Body of pancreas (tissue), 4 donors: ENCODE data around the gene OR2A2. TPM values are rescaled to one million over a fixed set of nuclear protein-coding genes. Genes with fewer than 3 reads are reported as not detected.

ENCODE experiments used
- ATAC-seq: fragments of 150-250 bp; one replicate; pipeline ENCODE4 v1.9.1; 2016
- DNase-seq, 4 donors: peaks; one replicate each; pipeline ENCODE4 v3.0.0-alpha.2; 2019
- H3K27ac ChIP-seq, 4 donors: fragments of 200-600 bp; sonication (generic); 1 replicate in 3 of 4; 2 replicates in 1 of 4; pipeline versions ENCODE4 v1.5.1 to v1.6.1; 2016 to 2019; ENCODE audit warnings: mild to moderate bottlenecking in 1 of 4, mixed read lengths in 1 of 4, moderate library complexity in 1 of 4
- H3K27me3 ChIP-seq, 2 donors: fragments of 200-600 bp; sonication (generic); one replicate each; pipeline ENCODE4 v1.6.0; 2016; ENCODE audit warnings: mild to moderate bottlenecking in 1 of 2
- H3K36me3 ChIP-seq, 2 donors: fragments of 200-600 bp; sonication (generic); replicated peaks in 1 of 2; 2 replicates each; pipeline ENCODE4 v1.5.1; 2016; ENCODE audit warnings: low read depth in 2 of 2; ENCODE audit not compliant: insufficient read depth in 1 of 2
- H3K4me1 ChIP-seq: fragments of 200-600 bp; sonication (generic); one replicate; pipeline ENCODE4 v1.6.0; 2016
- H3K4me3 ChIP-seq, 2 donors: fragments of 200-600 bp; sonication (generic); 1 replicate in 1 of 2; 2 replicates in 1 of 2; pipeline ENCODE4 v1.5.1; 2016 to 2019
- H3K9me3 ChIP-seq, 3 donors: fragments of 200-600 bp; sonication (generic); 1 replicate in 2 of 3; 2 replicates in 1 of 3; pipeline ENCODE4 v1.5.1; 2016
- POLR2A ChIP-seq, 3 donors: fragments of 450-650 bp; IDR thresholded peaks; one replicate each; pipeline ENCODE4 v1.6.1; 2016; ENCODE audit warnings: antibody characterized with exemption in 3 of 3, mild to moderate bottlenecking in 2 of 3
- WGBS, 2 donors: methylation state at CpG; one replicate each; pipeline ENCODE4 v1.1.5; 2017; 5-methylcytosine and 5-hydroxymethylcytosine counted together
- intact Hi-C: fragments of 100-400 bp; cut with DNase I; formaldehyde crosslinking; loops from one replicate; pipeline ENCODE4 v1.15.1; 2023
- total RNA-seq, 2 donors: library from RNA; depleted of rRNA; stranded (reverse); fragments of >200 nt; gene quantifications; one replicate each; pipeline ENCODE4 v1.1.0, GENCODE V29; 2016
- TF ChIP-seq, protein P1 (sequence below), 7 experiments: fragments of 450-650 bp in 4 of 7; fragments of 200-600 bp in 3 of 7; sonication (generic) in 3 of 7; IDR thresholded peaks; one replicate each; pipeline ENCODE4 v1.5.1; 2016 to 2019; ENCODE audit warnings: antibody characterized with exemption in 7 of 7

The OR2A2 gene
- total RNA-seq, 2 donors from 2014 or later = not detected

DNA sequence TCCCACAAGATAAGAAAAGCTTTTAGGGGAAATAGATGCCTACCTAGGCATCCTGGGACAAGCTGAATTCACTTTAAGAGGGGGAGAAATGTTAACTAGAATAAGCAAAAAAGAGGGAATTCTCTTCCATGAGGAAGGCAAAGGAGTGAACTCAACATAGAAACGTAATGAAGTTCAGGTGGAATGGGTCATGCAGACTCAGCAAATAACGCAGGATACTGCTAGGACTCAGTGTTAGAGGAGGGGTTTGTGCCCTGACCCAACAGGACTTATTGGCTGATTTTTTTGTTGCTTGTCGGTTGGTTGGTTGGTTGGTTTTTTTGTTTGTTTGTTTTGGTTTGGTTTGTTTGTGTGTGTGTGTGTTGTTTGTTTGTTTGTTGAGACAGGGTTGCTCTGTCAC, 22.9 kb downstream of the OR2A2 start:
- ATAC-seq (no peak), DNase-seq (no peak)
- H3K4me3 ChIP-seq = no peak overlapping the region
- 60 to 71% methylated on average over 3 of the region's 3 CpGs for WGBS, 2 donors
- intact Hi-C loops = no loop called here
- H3K9me3 ChIP-seq = no peaks in the 10 kb centered on the region
- H3K27me3 ChIP-seq = no peaks in the 10 kb centered on the region
- no peaks in the 10 kb centered on the region for H3K4me1 ChIP-seq
- no peak overlapping the region for H3K27ac ChIP-seq
- TF ChIP-seq, protein P1, sequence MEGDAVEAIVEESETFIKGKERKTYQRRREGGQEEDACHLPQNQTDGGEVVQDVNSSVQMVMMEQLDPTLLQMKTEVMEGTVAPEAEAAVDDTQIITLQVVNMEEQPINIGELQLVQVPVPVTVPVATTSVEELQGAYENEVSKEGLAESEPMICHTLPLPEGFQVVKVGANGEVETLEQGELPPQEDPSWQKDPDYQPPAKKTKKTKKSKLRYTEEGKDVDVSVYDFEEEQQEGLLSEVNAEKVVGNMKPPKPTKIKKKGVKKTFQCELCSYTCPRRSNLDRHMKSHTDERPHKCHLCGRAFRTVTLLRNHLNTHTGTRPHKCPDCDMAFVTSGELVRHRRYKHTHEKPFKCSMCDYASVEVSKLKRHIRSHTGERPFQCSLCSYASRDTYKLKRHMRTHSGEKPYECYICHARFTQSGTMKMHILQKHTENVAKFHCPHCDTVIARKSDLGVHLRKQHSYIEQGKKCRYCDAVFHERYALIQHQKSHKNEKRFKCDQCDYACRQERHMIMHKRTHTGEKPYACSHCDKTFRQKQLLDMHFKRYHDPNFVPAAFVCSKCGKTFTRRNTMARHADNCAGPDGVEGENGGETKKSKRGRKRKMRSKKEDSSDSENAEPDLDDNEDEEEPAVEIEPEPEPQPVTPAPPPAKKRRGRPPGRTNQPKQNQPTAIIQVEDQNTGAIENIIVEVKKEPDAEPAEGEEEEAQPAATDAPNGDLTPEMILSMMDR (IDR thresholded peaks at IDR 0.05) = no peak
- no peak for TF ChIP-seq POLR2A (IDR thresholded peaks at IDR 0.05)
- no peaks in the 10 kb centered on the region for H3K36me3 ChIP-seq

DNA sequence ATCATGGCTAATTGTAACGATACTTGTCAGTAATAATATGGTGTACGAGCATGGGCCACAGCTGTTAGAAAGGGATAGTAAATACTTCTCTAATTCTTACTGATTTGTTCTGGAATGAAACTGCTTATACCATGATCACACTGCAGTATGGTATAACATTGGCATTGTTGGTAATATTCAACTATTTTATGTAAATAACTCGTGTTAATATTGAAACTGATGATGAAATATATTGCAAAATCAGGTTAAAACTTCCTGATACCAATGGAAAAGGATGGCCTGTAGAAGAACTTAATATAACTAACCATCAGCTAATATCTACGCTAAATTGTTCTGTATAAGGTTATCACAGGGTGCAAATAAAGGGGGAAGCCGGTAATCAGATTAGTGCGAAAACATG, 23.9 kb downstream of the OR2A2 start:
- H3K27ac ChIP-seq = no peak overlapping the region
- no peaks in the 10 kb centered on the region for H3K4me1 ChIP-seq
- H3K4me3 ChIP-seq = no peak overlapping the region
- intact Hi-C loops = no loop called here
- WGBS, 2 donors = 78 to 91% methylated on average over 6 of the region's 6 CpGs
- no peaks in the 10 kb centered on the region for H3K36me3 ChIP-seq
- no peaks in the 10 kb centered on the region for H3K9me3 ChIP-seq
- DNase-seq (no peak), ATAC-seq (no peak)
- H3K27me3 ChIP-seq = no peaks in the 10 kb centered on the region
- TF ChIP-seq POLR2A (IDR thresholded peaks at IDR 0.05) = no peak
- TF ChIP-seq, protein P1 (IDR thresholded peaks at IDR 0.05) = no peak

DNA sequence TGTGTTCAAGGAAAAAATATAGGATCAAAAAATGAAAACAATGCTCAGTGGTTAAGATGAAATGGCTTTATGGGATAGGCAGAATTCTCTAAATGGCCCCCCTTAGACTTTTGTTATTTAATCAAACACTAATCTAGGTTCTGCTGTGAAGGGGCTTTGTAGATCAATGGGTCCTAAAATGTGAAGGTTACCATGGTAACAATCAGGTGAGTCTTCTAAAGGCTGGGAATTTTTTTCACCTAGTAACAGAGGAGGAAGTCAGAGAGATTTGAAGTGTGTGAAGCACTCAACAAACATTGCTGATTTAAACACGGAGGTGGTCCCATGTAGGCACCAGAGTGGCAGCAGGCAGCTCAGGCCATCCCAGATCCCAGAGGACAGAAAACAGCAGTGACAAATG, 24.7 kb downstream of the OR2A2 start:
- DNase-seq (no peak), ATAC-seq (no peak)
- 55 to 56% methylated on average over 1 of the region's 1 CpG for WGBS, 2 donors
- intact Hi-C loops = no loop called here
- no peak overlapping the region for H3K4me3 ChIP-seq
- H3K9me3 ChIP-seq = no peaks in the 10 kb centered on the region
- H3K27ac ChIP-seq = no peak overlapping the region
- H3K36me3 ChIP-seq = no peaks in the 10 kb centered on the region
- TF ChIP-seq POLR2A (IDR thresholded peaks at IDR 0.05) = no peak
- TF ChIP-seq, protein P1 (IDR thresholded peaks at IDR 0.05) = no peak
- H3K27me3 ChIP-seq = no peaks in the 10 kb centered on the region
- H3K4me1 ChIP-seq = no peaks in the 10 kb centered on the region

DNA sequence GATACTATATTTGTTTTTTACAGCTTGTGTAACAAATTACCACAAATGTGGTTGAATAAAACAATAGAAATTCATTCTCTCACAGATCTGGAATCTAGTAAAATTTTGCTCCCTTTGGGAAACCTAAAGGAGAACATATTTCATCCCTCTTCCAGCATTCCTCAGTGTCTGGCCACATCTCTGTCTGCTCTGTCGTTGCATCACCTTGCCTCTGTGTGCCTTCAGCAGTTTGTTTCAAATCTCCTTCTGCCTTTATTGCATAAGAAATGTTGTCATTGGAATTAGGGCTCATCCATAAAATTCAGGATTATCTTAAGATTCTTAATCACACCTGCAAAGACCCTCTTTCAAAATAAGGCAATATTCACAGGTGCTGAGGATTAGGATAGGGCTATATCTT, 28.1 kb downstream of the OR2A2 start:
- intact Hi-C loops = no loop called here
- 68 to 70% methylated on average over 1 of the region's 1 CpG for WGBS, 2 donors
- Histone ChIP-seq H3K36me3 (no peaks in the 10 kb centered on the region), H3K4me3 (no peak overlapping the region), H3K27ac (no peak overlapping the region), H3K4me1 (no peaks in the 10 kb centered on the region), H3K9me3 (no peaks in the 10 kb centered on the region), H3K27me3 (no peaks in the 10 kb centered on the region)
- no peak for DNase-seq
- TF ChIP-seq, protein P1 (IDR thresholded peaks at IDR 0.05) = no peak
- TF ChIP-seq POLR2A (IDR thresholded peaks at IDR 0.05) = no peak
- no peak for ATAC-seq

DNA sequence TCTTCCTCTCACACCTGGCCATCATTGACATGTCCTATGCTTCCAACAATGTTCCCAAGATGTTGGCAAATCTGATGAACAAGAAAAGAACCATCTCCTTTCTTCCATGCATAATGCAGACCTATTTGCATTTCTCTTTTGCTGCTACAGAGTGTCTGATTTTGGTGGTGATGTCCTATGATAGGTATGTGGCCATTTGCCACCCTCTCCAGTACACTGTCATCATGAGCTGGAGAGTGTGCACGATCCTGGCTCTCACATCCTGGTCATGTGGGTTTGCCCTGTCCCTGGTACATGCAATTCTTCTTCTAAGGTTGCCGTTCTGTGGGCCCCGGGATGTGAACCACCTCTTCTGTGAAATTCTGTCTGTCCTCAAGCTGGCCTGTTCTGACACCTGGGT, 32.8 kb downstream of the OR2A2 start:
- intact Hi-C loops = no loop called here
- TF ChIP-seq POLR2A (IDR thresholded peaks at IDR 0.05) = no peak
- TF ChIP-seq, protein P1 (IDR thresholded peaks at IDR 0.05) = no peak
- Histone ChIP-seq H3K27ac (no peak overlapping the region), H3K27me3 (no peaks in the 10 kb centered on the region), H3K4me3 (no peak overlapping the region), H3K9me3 (peaks cover 0 to 7% (median 0%) of the 10 kb centered on the region in 3 donors), H3K36me3 (no peaks in the 10 kb centered on the region), H3K4me1 (no peaks in the 10 kb centered on the region)
- DNase-seq = no peak
- 81 to 90% methylated on average over 3 of the region's 3 CpGs for WGBS, 2 donors
- ATAC-seq = no peak
